HG03558 (cell line): ENCODE data around the gene SND1.

Source experiments
- ATAC-seq: cut with Tn5 transposase; IDR thresholded peaks from one replicate; pipeline ENCODE4 v1.9.1; 2021; ENCODE audit warnings: moderate number of reproducible peaks; ENCODE audit not compliant: unreplicated experiment; ENCODE audit errors: extremely low read depth

Gene SND1

DNA sequence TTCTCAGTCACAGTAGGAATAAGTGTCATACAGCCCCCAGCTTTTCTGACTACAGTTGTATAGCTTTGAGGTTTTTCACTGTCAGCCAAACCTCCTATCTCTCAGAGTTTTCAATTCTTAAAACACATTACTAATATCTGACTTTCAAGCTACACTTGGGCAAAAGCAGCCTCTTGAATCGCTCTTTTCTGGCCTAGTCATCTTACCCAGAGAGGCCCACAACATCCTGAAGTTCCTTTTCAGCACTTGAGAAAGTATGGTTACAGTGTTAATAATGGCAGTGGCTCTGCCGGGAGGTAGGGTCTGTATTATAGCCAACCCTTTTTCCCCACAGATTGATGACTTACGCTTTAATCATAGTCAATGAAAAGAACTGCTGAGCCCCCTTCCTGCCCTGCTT lies 198.2 kb downstream of the SND1 start:
- no peak for ATAC-seq

DNA sequence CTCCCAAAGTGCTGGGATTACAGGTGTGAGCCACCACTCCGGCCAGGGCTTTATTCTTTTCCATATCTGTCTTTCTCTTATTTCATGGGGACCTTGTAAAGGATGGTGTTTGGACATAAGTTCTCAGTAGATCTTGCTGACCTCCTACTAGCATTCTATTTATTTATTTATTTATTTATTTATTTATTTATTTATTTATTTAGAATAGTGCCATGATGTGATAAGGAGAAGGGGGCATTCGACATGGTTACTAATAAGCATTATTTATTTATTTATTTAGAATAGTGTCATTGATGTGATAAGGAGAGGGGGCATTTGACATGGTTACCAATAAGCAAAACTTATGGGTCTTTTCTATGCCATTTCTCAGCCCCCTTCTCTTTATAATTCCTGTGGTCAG lies 202.4 kb downstream of the SND1 start:
- ATAC-seq, result no peak

DNA sequence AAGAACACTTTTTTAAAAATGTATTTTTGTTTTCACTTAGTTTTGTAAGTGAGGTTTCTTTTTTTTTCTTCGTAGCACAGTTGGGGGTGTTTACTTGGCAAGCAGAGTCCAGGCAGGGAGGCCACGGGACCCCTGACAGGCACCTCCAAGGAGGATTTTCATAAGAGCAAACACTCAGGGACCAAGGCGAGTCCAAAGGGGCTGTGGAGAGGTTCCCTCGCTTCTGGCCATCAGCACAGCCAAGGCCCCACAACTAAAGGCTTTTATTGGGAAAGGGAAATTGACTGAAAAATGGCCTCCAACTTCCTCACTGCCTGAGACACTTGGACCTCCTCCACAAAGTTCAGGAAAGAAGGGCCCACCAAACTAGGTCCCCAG lies 205.5 kb downstream of the SND1 start:
- ATAC-seq, result no peak

DNA sequence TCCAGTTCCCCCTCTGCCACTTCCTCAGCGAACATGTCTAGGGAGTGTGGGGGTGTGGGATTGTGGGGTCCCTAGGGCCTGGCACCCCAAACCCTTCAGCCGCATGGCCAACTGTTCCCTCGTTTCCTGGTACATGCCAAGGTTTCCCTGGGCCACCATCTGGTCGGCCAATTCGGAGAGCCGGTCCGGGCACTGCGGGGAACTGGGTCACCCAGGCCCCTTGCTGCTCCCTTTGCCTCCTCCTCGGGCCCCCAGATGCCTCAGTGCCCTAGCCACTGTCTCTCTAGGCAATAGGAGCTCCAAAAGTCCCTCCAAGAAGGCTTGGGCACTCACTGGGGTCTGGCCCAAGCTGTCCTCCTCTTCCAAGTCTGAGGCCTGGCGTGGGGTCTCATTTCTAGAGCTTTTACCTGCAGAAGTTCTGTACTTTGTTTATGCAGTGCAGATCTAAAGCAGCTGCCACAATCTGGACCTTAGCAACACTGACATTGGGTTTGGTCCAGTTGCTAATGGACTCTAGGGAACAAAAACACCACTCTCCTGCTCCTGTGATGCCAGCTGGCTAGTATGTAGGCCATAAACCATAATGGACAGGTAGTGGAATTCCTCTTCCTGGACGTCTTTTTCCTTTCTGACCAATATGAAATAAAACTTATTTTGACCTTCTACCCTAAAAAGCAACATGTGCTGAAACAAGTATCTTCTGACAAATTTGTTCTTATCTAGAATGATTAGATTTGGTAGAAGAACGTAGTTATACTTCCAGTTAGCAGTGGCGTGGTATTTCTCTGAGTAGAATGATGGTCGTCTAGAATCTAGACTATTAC lies 206.3 kb downstream of the SND1 start:
- no peak for ATAC-seq

DNA sequence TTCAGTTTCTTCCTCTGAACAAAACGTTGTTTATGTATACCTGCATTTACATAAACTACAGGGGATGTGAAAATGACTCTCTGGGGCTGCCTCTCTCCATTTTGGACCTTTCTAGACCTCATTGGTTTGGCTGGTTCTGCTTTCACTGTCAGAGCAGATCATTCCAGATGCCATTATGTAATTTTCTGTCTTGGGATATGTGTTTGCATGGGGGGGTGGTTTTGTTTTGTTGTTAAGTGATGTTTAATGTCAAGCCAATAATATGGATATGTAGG lies 206.9 kb downstream of the SND1 start:
- ATAC-seq, result no peak

DNA sequence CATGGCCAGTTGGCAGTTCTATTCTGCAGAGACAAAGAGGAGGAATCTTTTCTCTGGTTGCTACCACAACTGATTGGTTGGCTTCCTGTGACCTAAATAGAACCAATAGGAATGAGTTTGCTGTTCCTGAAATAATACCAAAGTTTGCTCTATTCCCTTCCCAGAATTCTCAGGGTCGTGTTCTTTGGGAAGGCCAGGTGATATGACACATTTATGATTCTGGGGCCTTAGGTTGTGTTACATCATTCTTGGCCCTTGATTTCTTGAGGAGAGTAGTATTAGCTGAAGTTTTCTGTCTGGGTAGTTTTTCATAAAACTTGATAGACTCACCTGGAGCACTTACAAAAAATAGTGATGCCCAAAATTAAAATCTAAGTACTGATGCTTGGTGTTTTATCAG lies 207.3 kb downstream of the SND1 start:
- ATAC-seq, result no peak

DNA sequence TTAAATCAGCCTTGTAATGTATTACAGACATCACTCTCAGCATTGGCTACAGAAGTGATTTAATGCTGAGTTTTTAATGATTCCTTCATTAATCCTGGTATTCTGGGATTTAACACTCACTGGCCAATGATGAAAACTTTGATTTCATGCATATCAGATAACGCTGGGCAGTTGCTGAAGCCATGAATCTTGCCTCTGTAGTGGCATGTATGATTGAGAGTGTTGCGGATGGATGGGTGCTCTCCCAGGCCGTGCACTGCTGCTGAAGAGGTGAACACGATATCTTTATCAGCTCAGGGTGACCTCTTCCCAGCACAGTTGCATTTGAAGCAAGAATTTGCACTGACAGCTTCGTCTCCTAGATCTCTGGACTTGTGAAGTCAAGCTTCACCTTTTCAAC lies 210.5 kb downstream of the SND1 start:
- no peak for ATAC-seq

DNA sequence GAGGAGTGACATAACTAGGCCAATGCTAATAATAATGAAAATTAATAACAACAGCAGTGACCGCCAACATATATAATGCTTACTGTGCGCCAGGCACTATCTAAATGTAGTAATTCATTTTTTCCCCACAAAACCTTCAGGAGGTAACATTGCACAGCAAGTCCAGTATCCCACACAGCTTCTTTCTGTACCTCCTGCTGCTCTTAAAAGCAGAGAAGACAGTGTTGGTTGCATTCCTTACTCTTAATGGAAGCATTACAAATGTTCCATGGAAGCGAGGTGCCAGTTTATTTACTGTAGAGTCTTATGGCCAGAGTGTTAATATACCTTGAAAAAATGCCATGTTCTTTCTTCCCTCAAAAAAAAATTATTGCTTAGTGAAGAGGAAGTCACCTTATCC lies 211.1 kb downstream of the SND1 start:
- ATAC-seq, result no peak

DNA sequence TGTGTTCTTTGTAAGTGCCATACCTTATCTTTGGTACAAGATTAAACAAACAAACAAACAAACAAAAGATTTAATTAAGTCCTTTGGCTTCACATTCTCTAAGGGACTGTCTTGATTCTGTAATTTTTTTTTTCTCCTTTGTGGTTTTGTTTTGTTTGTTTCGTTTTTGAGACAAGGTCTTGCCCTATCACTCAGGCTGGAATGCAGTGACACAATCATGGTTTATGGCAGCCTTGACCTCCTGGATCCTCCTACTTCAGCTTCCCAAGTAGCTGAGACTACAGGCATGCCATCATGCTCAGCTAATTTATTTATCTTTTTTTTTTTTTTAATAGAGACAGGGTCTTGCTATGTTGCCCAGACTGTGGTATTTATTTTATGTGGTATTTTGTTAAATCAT lies 213.5 kb downstream of the SND1 start:
- no peak for ATAC-seq

DNA sequence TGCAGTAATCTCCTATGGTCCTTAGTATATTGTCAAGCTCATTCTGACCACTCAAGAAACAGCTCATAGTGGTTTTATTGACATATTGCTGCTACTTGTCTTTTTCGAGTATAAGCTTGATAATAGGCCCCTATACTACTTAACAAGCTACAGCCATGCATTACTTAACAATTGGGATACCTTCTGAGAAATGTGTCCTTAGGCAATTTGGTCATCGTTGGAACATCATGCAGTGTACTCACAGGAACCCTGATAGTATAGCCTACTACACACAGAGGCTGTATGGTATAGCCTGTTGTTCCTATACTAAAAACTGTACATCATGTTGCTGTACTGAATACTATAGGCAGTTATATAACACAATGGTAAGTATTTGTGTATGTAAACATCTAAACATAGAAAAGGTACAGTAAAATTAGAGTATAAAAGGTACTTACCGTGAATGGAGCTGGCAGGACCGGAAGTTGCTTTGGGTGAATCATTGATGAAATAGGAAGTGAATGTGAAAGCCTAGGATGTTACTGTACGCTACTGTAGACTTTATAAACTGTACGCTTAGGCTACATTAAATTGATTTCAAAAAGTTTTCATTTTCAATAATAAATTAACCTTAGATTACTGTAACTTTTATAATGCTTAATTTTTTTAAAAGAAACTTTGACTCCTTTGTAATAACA lies 218.4 kb downstream of the SND1 start:
- ATAC-seq, result no peak

DNA sequence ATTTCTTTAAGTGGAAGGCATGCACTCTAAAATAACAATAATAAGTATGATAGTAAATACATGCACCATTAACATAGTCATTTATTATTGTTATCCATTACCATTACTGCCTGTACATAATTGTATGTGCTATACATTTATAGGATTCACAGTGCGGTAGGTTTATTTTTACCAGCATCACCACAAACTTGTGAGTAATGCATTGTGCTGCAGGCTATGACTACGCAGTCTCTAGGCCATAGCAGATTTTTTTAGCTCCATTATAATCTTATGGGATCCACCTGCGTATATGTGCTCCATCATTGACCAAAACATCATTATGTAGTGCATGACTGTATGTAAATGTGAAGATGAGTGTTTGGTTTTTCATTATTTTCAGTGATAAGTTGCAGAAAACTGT lies 219.2 kb downstream of the SND1 start:
- no peak for ATAC-seq

DNA sequence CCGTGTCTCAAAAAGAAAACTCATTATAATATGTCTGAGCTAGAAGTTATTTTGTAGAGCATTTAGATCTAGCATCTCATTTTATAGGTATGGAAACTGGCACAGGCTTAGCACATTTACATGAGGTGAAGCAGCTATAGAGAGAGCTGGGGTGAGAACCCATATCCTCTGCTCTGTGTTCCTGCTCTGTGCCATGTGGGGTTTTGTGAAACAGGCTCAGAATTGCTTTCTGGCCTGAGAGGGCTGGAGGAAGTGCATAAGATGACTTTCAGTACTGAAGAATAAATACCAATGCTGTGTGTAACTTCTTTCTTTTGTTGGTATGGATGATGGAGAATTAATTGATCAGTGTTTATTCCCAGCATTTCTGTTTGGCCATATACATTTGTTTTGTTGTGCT lies 220.1 kb downstream of the SND1 start:
- peak; percentile 41 for ATAC-seq

DNA sequence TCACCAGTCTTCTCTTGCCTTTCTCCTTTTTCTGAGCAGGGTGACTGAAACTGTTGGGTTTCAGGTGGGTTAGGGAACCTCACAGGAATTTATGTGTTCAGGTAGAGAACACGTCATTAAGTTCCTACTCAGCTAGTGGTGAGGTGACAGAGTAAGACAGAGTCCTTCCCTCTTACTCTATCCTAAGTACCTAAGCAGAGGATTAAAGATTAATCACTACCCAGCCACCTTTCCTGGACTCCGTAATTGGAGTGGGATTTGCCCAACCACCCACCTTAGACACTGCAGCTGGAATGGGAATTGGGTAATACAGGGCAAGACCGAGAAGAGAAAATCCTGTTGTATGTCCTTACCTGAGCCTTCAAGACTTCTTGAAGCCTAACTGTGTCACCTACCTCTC lies 221.2 kb downstream of the SND1 start:
- no peak for ATAC-seq

DNA sequence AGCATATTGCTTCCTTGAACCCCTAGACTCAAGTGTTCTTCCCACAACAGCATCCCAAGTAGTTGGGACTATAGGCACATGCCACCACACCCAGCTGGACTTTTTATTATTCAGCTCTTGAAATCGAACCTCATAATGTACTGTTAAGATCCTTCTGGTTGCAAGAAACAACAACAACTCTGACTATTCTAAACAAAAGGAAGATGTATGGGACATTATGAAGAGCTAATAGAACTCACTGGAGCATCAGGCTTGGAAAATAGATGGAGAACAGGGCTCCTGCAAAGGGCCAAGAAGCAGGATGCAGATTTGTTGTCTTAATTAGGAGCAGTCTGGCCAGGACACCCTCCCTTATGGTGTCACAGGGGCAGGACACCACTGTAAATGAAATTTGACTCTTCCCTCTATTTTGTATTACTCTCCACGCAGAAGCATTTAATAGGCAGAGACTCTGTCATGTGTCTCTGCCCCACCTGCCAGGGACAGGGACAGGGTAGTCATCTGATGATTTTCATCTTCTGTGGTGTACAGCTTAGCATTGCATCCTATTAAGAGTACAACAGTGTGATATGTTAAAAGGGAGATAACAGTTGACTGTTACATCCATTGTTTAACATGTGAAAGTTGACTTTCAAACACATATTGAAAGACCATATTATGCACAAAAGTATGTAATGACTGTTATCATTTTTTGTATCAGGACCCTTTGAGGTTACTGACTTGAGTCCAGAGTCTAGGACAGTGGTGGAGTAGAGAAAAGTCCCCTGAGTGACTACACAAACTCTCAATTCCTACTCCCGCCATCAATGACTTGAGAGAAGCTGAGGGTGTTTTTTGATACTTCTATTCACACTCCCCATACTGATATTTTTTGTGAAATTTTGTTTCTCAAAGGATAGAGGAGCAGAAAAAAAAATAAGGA lies 222.0 kb downstream of the SND1 start:
- no peak for ATAC-seq

DNA sequence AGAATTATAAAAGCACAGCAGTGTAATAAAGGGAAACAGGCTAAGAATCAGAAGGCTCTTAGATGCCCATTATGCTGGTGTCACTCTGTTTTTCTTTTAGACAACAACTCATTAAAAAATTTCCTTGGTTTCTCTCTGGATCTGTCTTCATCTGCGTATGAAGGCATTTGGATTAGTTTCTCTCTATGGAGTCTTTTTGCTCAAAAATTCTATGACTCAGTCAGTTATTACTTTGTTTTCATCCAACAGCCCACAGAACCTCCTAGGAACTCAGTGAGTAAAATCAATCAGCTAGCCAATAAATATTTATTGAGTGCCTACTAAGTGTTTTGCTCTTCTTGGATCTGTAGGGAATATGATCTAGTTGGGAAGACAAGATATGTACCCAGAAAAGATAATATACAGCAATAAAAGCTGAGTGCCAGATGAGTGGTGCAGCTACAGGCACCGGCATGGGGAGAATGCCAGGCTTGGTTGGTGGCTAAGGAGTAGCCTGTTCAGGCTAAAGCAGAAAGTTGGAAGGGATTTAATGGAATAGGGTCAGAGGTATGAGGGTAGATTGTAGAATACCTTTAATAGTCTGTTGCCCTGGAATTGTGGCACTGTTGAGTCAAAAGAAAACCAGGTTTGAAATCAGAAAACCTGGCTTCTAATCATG lies 223.1 kb downstream of the SND1 start:
- no peak for ATAC-seq

DNA sequence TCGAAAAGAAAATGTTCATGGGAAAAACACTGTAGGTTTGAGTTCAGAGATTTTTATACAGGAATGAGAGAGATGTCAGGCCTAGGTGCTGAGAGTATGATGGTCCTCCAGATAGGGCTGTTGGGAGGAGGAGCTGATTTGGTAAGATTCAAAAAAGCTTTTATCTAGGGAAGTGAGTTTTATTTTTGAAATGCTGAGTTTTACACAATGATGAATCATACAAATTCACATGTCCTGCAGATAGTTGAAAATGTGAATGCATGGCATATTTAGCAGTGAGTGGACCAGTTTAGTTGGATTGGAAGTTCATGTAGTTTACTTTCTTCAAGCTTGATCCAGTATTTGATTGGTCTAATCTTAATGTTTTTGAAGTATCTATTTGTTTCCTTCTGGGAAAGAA lies 224.4 kb downstream of the SND1 start:
- no peak for ATAC-seq

DNA sequence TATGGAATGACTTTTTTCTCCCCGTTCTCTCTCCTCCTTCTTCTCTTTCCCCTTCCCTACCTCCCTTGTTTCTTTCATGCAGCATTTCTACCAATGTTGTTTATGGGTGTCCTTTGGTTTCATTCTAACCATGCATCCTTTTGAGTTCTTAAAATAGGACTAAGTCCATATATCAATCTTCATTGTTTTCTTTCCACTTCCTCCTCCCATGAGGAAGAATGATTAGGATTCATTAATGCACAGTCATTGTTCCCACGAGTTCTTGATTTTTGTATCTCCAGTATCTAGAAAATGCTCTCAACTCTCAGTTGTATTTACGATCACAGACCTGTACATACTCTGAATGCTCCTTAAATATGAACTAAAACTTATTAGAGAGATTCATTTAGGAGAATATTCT lies 226.0 kb downstream of the SND1 start:
- no peak for ATAC-seq

DNA sequence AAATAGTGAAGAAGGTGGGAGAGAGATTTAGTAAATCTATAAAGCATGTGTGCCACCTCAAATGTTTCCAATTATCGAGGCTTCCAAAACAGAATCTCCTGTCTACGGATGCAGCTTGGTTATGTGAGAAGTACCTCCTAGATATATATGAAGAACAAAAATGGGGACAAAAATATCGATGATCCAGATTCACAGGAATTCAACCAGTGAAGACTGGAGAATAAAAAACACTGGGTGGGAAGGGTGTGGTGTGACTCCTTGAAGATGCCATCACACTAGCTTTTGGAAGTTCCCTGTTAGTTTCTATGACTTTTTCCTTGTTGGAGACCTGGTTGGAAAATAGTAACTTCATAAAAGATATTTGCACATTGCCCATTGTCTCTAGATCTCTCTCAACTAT lies 226.8 kb downstream of the SND1 start:
- no peak for ATAC-seq

DNA sequence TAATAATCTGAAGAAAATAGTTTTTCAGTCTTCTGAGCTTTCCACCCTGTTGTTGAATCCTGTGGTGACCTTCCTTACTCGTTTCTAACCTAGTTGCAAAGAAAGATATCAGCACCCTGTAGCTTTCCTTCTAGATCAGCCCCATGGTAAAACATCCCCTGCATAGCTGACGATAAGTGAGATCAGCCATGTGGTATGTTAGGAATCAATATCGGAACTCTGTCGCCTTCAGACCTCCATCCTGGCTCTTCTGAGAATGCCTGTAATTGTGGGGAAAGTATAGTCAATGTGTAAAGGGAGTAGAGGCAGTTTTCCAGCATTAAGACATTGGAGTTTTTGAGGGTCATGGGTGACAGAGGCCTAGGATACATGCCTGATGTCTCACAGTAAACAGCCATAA lies 227.4 kb downstream of the SND1 start:
- no peak for ATAC-seq

DNA sequence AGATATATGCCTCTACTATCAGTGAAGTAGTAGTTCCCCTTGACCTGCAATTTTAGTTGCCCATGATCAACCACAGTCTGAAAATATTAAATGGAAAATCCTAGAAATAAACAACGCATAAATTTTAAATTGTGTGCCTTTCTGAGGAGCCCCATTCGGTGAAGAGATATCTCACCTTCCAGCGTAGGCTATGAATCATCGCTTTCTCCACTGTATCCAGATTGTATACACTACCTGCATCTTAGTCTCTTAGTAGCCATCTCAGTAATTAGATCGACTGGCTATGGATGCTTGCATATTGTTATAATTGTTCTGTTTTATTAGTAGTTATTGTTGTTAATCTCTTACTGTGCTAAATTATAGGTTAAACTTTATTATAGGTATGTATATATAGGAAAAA lies 227.9 kb downstream of the SND1 start:
- ATAC-seq, result no peak

DNA sequence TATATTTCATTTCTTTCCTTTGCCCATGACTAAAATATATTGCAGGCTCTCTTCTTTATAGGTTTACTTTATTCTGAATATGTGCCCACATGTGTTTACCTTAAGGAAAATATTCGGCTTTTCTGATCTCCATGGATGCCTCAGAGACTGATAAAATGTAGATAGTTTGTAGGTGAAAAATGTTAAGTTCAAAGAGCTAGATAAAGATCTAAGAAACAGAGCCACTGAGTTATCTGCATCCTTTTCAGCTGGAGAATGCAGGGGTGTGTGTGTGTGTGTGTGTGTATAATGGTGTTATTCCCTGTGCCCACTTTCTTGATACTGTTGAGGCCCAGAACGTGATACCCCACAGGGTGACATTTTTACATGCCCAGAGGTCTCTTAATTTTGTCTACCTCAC lies 228.5 kb downstream of the SND1 start:
- no peak for ATAC-seq
